NCI-H510A treated with DMSO at 0.1 percent for 48 hours (cell line): ENCODE results near the gene HSD17B3.
A peak's percentile ranks its signal among the peaks of the same experiment; 100 is the strongest.
"Not testable (repeated sequence)": the region's sequence is repeated elsewhere in the genome, so short reads cannot be mapped to it uniquely, and the experiment has no call there.

ENCODE experiments used
- DNase-seq: peaks from one replicate; lab custom pipeline; 2025; lab: John Stamatoyannopoulos, UW

The HSD17B3 gene

DNA sequence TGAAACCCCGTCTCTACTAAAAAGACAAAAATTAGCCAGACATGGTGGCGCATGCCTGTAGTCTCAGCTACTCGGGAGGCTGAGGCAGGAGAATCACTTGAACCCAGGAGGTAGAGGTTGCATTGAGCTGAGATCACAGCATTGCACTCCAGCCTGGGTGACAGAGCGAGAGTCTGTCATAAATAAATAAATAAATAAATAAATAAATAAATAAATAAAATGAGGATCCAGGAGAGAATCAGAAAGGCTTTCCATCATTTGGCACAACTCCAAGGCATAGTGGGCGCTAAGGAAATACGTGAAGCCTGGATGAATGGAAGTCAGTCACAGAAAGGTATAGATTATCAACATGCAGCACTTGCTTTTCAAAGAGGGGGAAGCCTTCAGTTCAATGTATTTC, 65.6 kb downstream of the HSD17B3 start:
- DNase-seq: not testable (repeated sequence)

DNA sequence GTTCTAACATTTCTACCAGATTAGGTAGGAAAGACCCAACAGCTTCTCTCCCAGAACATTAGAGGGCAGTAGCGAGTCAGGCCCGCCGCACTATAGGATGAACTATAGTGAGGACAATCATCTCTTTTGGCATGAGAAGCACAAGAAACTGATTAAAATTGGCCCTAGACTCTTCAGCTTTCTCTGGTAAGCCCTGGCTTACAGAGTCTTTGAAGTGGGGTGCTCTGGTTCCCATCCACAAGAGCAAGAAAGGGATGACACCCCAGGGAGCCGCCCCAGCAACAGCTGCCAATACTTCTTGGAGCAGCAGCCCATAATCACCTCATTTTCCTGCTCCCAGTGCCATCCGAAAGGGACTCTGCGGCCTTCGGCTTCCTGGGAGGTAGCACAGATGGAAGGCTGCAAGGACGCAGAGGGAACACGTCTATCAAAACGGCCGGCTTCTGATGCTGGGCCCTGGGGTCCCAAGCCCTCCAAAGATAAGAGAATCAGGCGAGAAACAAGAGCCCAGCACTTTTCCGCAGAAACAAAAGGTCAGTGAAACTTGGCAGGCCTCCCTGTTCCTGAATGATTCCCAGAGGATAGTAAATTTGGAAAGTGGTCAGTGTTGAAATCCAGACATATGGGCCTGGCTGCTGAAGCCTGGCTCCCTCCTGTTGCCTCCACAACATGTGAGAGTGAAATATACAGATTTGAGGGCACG, 69.3 kb downstream of the HSD17B3 start:
- DNase-seq: peak; percentile 27

DNA sequence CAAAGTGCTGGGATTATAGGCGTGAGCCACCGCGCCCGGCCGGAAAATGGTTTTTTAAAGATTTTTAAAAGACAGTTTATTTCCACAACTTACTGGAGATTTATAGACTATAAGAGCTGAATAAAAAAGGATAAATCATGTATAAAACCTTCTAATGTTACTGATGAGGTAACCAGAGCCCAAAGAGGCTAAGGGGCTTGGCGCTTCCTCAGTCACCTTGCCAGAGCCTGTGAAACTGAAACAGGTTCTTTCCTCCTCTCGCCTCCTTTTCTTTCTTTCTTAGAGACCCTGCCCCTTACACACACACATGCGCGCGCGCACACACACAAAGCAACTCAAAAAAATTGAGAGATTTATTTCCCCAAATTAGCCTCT, 69.8 kb downstream of the HSD17B3 start:
- no peak for DNase-seq

DNA sequence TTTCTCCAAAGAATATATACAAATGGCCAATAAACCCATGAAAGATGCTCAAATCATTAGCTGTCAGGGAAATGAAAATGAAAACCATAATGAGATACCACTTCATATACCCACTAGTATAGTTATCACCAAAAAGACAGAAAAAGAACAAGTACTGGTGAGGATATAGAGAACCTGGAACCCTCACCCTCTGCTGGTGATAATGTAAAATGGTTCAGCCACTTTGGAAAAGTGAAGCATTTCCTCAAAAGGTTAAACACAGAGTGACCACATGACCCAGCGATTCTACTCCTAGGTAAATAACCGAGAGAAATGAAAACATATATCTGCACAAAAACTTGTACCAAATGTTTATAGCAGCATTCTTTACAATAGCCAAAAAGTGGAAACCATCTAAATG, 72.0 kb downstream of the HSD17B3 start:
- DNase-seq: no peak

DNA sequence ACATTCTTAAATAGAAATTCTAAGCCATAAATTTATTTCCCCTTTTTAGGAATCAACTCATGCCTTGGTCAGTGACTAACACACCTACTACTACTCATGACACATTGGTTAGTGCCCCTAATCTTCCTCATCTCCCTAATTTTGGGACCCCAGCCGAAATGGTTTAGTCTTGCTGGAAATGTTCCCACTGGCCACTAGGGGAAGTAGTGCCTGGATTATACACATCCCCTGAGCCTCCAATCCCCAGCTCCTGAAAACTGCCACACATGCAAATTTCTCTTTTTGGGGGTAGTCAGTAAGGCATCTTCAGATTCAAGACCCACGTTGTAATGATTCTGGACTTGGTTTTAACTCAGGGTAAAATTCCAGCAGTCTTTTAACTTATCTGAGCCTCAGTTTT, 79.8 kb downstream of the HSD17B3 start:
- no peak for DNase-seq

DNA sequence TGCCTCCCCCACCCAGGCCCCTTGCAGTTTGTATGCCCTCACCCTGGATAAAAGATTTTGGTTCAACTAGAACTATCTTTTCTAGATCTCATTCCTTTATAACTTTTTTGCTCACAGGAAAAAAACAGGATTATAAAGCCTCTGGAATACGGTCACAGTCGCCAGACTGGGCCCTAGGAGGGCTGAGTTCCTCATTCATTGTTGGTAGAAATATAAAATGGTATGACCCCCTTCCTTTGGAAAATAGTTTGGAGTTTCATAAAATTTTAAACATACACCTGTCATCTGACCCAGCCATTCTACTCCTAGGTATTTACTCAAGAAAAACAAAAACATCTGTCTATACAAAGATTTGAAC, 82.1 kb downstream of the HSD17B3 start:
- DNase-seq: no peak

DNA sequence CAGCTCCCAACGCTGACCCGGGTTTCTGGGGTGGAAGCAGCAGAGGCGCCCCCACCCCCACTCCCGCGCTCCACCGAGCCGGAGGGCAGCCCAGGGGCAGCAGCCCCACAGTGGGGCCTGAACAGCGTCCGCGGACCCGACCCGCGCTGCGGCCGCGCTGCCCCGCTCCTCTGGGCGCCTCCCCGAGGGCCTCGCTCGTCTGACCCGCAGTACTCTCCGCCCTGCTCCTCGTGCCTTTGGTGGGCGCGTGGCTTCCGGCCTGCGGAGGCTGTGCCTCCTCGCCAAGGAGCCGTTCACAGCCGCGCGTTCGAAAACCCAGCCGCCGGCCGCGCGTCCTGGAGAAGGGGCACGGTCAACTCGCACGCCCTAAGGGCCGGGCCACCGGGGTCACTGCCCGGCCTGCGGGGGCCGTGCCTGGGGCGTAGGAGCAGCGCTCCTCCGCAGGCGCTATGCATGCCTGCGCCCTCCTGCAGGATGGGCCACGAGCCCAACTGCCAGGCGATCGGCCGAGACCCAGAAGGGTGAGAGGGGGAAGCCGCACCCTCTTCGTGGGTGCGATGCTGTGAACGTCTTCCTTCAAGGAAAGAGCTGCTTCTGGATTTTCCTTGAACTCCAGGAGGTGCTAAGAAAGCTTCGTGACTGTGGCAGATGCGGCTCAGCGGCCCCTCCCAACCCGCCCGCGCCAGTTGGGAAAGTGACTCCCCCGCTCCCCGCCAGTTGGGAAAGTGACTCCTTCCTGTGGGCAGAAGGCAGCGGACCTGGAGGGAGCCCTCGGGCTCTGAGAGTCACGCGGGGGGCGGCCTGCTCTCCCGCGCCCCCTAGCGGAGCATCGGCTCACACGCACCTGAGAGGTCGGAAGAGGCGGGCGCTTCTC, 82.7 kb downstream of the HSD17B3 start:
- no peak for DNase-seq

DNA sequence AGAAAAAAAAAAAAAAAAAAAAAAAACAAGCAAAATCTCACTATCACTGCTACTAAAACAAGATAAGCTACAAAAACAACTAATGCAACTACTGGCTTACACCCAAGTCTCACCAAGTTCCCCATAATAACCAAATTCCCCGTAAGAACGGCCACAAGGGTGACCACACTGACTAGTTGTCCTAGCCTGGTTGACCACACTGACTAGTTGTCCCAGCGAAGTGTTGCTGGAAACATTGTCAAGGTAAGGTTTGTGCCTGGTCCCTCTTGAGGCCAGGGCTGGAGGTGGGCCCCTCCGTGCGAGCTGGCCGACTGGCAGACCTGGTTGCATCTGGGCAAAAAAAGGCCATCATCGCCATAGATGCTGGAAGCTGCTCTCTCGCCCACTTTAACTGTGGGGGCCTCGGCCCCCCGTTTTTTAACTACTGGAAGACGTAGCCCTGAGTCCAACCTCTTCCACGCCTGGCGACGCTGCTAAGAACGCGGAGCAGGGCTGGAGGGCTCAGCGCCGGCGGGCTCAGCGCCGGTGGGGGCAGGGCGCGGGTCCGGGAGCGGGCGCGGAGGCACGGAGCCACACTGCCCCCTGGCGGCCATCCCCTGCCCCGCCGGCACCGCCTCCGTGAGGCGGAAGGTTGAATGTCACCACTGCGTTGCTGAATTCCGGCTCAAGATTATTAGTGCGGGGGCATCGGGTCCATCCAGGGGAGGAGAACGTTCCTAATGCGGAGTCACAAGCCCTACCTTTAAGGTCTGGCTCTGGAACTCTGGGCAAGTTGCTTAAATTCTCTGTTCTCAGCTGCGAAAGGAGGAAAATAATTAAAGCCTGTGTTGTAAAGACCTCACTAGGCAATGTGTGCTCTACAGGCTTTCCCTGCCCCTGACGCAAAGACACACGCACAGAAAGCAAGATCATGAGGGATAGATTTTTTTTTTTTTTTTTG, 84.0 kb downstream of the HSD17B3 start:
- DNase-seq: peak; percentile 48

DNA sequence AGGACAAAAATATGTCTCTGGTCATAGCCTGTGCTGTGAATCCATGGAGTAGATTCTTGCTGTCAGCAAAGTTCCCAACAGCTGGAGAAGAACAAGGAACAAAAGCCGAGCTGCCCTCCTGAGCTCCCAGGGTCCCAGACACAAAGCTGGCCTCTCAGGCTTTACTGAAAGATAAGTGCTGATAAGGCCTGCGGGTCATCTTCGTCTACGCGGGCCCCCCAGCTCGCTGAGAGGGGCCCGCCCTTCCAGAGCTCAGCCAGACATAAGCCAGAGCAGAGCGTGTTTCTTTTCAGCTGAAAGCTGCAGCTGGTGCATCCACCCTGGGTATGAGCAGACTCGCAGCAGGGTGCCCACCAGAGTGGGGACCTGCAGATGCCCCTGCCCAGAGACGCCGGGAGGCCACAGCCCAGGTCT, 84.7 kb downstream of the HSD17B3 start:
- DNase-seq: no peak

DNA sequence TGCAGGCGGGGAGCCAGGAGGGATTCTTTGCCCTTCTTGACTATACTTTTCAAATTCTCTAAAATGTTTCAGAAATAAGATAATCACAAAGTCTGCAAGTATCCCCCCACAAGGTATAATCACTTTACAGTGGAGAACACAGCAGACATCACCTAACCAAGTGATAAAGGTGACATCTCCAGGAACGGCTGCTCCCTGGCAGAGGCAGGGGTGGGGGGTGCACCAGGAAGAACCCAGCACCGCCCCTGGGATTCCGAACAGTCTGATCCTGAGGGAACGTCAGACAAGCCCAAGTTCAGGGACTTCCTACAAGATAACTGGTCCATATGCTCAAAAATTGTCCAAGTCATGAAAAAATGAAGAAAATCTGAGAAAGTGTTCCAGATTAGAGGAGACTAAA, 85.4 kb downstream of the HSD17B3 start:
- DNase-seq: no peak

DNA sequence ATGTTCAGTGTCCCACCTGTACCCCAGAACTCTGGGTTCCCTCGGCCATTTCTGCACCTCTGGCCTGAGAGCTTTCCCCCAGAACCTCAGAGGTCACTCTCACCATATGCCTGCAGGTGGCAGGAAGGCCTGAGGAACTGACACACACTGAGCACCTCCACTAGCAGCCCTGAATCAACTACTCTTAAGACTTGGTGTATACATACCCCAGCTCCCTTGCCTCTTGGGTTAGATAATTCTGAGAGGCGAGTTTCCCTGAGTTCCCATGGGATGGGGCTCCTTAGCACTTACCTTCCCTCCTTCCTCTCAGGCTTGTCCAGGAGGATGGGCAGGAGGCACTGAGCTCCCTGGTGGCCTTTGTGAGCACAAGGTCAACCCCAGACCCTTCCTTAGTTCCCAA, 86.1 kb downstream of the HSD17B3 start:
- DNase-seq: no peak

DNA sequence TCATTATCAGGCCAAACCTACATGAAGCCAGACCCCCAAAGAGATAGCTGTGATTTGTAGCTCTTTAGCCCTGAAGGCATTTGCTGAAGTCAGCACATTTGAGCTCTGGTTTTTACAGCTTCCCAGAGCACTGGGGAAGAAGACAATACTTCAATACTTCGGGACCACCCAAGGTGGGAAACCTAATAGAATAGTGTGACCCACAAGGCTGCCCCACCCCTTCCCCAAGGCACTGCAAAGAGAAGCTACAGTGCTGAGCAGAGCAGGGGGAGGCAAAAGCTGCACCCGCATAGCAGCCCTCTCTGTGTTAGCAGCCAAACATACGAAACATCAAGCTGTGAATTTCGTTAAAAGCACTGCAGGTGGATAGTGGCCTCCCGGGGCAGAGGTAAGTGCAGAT, 87.3 kb downstream of the HSD17B3 start:
- DNase-seq: no peak

DNA sequence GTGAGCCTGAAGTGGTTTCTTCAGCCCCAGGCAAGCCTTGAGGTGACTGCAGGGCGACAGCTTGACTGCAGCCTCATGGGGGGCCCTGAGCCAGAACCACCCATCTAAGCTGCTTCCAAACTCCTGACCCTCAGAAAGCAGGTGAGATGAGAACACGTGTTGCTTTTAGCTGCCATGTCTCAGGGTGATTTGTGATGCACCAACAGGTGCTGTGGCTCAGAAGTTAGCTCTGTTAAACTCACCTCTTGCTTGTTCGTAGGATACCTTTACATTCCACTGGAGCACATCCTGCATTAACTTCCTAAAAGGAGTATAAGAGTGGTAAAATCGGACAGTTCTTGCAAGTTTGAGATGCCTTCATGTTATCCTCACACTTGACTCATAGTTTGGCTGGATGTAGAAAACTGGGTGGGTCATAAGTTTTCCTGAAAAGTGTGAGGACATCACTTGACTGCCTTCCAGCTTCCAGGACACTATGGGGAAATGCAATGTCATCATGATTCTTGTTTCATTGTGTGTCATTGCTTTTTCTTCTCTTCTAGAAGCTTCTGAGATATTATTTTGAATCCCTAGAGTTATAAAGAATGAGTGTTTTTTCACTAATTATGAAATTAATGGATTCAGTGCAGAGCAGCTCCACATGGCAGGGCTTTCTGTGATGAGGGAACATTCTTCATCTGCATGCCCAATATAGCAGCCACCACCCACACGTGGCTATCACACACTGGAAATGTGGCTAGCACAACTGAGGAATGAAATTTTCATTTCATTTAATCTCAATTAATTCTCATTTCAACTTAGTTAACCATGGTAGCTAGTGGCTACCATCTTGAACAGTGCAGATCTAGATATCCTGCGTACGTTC, 92.3 kb downstream of the HSD17B3 start:
- DNase-seq: no peak

DNA sequence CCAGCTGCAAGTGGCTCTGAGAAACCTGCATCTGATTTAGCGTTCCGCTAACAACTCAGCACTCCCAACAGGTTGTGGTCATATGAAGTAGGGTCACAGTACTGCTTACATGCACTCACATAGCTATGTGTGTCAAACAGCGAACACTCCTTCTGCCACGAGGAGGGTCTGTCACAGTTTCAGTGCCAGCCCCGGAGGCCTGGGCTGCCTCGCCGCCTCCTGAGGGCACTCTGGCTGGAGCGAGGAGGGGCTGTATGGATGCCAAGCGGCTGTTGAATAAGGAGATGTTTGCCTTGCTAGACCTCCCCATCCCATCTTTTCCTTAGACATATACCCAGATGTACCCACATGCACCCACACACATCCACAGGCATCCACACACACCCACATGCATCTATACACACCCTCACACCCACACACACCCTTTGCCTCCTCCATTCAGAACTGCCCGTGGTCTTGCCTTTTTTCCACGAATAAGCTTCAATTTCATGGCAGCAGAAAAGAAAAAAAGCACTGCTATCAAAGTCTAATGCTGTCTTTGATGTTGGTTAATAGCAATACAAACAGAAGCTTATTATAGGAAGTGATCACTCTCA, 95.7 kb downstream of the HSD17B3 start:
- no peak for DNase-seq

DNA sequence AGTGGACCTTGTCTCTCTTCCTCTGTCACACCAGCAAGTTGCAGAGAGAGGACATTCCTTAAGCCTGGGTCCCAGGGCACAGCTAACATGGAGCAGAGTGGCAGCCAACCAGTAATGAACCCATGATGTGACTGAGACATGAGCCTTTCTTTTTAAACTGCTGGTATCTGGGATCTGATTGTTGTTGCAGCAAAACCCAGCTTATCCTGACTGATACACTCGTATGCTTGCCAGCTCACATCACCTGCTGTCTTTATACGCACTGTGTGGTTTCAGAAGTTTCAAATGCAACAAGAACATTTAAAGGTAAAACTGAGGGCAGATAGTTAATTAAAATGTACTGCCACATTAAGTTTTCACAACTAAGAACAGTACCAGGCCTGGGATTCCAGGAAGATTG, 97.1 kb downstream of the HSD17B3 start:
- DNase-seq: no peak

DNA sequence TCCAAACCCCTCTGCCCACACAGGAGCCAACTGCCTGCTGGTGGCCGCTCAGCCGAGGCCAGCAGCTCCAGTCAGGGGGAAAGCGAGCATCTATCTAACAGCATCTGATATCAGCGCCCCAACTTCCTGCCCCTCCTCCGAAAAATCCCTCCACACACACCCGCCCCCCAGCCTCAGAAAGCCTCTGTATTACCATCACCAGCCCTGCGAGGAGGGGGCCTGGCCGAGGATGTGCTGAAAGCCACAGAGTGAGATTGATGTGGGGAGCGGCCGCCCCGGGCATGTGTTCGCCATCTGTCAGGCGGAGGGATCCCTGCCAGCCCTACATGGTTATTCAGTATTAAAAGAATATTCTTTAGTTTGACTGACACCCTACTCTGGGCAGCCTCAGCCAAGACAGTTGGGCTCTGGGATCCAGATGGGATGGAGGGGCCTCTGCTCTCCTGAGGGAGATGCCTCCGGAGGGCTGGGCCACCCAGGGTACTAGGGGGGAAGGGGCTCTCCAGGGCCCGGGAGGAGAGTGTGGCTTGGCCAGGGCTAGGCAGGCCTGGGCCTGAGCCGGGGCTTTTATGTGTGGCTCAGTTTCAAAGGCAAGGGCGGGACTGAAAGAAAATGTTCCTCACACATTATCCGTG, 98.0 kb downstream of the HSD17B3 start:
- no peak for DNase-seq

DNA sequence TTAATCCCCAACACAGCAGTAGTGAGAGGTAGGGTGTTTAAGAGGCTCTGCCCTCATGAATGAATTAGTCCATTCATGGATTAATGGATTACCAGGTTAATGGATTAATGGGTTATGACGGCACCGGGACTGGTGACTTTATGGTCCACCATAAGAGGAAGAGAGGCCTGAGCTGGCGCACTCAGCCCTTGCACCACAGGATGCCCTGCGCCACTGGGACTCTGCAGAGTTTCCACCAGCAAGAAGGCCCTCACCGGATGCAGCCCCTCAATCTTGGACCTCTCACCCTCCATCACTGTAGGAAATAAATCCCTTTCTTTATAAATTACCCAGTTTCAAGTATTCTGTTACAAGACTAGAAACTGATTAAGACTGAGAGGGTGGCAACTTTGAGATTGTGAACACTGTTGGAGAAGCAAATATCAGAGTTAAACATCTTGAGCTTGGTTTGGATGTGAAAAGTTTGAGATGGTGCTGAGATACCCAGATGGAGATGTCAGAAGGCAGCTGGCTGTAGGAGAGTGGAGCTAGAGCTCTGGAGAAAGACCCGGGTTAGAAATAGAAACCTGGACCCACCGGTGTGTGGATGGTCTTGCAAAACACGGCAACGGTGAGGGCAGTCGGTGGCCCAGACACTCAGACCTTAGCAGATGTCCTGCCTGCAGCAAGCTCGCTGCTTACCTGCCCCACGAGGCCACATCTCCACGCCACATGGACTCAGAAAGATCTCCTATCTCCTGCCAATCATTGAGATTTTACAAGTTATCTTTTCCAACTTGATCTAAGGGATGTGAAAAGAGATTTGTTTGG, 98.8 kb downstream of the HSD17B3 start:
- no peak for DNase-seq

DNA sequence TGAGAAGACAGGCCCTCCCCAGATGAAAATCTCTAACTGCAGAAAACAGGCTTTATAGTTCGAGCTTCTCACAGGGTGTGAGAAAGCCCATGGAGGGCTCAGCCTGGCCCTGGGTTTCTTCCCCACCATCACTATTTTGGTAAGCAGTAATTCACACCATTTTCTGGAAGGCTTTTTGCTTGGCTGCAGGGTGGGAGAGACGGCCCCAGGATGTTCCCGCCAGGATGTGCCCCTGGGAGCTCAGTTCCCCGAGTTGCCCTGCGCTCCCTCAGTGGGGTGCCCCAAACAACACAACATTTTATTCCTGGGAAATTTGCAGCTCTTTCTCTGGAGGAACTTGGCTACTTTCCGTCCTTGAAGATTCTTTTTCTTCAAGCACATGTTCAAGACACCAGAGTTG, 100.8 kb downstream of the HSD17B3 start:
- no peak for DNase-seq

DNA sequence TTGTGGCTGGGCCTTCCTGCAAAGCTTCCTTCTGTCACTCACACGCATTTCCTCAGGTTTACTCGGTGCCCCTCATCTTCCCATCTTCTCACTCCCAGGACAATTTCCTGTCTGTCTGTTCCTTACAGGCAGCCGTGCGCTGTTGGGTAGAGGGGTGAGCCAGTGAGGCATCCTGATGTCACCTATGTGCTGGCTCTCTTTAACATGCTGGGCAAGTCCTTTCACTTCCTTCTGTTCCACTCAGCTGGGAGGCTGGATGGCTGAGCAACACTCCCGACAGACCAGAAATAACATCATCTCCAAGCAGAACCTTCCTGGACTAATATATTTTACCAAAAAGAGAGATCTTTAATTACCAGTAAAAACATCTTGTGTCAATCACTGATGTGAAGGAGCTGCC, 103.0 kb downstream of the HSD17B3 start:
- DNase-seq: no peak

DNA sequence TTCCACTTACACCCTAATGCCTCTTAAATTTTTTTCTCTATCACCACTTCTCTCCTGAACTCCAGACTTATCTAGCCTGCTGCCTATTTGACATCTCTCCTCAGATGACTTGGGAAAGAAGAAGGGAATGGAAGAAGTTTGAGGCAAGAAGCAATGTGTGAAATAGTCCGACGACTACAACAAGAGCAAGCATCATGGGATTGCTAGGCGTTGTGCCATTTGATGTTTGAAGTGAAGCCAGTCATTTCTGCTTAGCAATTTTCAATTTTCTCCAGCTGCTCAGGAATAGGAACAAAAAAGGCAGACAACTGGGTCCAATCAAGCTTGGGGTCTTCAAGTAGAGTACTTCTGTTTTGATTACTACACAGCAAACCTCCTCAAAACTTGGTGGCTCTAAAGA, 106.4 kb downstream of the HSD17B3 start:
- DNase-seq: no peak
